WTC11 (cell line): ENCODE data around the gene C13orf46.

Experiments used
- IRF1 ChIP-seq: sonication (generic); formaldehyde crosslinking; IDR thresholded peaks from 2 replicates; pipeline ENCODE4 v1.8.0; 2023; ENCODE audit warnings: missing genetic modification reagents
- IRF2 ChIP-seq: sonication (generic); formaldehyde crosslinking; IDR thresholded peaks from 2 replicates; pipeline ENCODE4 v1.8.0; 2022; ENCODE audit warnings: low read depth, missing genetic modification reagents, borderline replicate concordance
- NFYB ChIP-seq: sonication (generic); formaldehyde crosslinking; conservative IDR thresholded peaks from 2 replicates; pipeline ENCODE4 v1.8.0; 2022; ENCODE audit warnings: low read depth, missing genetic modification reagents
- NR1H2 ChIP-seq: sonication (generic); formaldehyde crosslinking; IDR thresholded peaks from 2 replicates; pipeline ENCODE4 v1.9.0; 2021; ENCODE audit warnings: mild to moderate bottlenecking, moderate library complexity, missing genetic modification reagents
- TF ChIP-seq, protein P1 (sequence below): sonication (generic); formaldehyde crosslinking; IDR thresholded peaks from 2 replicates; pipeline ENCODE4 v1.8.0; 2022; ENCODE audit warnings: mild to moderate bottlenecking, missing genetic modification reagents
- TF ChIP-seq, protein P2 (sequence below): sonication (generic); formaldehyde crosslinking; IDR thresholded peaks from 2 replicates; pipeline ENCODE4 v1.8.0; 2022; ENCODE audit warnings: mild to moderate bottlenecking, missing genetic modification reagents
- TF ChIP-seq, protein P3 (sequence below): fragments of 200-600 bp; IDR thresholded peaks from 2 replicates; pipeline ENCODE4 v1.8.0; 2022; ENCODE audit warnings: antibody characterized with exemption
- TF ChIP-seq, protein P4 (sequence below): sonication (generic); formaldehyde crosslinking; IDR thresholded peaks from 2 replicates; pipeline ENCODE4 v1.8.0; 2023; ENCODE audit warnings: mild to moderate bottlenecking, missing genetic modification reagents

DNA sequence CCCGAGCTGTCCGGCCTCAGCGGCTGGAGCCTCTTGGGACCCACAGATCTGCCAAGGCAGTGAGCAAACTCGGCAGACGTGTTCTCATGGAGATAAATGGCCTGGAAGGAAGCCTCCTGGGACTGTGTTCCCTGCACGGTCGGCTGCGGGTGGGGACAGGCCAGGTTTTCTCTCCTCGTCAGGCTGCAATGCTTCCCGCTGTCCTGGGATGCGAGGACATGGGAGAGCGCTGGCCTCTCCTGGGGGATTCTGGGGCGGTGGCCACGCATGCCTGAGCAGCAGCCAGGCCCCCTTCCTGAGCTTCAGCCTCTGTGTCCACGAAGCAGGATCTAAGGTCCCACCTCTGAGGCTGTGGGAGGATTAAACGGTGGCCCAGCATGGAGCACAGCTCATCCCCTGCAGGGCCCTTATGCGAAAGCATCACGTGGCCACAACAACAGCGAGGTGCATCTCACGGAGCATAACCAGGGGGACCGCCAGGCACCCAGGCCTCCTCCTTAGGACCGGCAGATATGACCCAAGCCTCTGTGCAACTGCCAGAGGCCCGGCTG lies 21.2 kb upstream of the C13orf46 start:
- TF ChIP-seq, protein P1, sequence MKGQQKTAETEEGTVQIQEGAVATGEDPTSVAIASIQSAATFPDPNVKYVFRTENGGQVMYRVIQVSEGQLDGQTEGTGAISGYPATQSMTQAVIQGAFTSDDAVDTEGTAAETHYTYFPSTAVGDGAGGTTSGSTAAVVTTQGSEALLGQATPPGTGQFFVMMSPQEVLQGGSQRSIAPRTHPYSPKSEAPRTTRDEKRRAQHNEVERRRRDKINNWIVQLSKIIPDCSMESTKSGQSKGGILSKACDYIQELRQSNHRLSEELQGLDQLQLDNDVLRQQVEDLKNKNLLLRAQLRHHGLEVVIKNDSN (CRISPR knock-in tag): no peak
- TF ChIP-seq, protein P2, sequence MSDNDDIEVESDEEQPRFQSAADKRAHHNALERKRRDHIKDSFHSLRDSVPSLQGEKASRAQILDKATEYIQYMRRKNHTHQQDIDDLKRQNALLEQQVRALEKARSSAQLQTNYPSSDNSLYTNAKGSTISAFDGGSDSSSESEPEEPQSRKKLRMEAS (CRISPR knock-in tag): no peak
- TF ChIP-seq IRF2: no peak
- TF ChIP-seq, protein P3, sequence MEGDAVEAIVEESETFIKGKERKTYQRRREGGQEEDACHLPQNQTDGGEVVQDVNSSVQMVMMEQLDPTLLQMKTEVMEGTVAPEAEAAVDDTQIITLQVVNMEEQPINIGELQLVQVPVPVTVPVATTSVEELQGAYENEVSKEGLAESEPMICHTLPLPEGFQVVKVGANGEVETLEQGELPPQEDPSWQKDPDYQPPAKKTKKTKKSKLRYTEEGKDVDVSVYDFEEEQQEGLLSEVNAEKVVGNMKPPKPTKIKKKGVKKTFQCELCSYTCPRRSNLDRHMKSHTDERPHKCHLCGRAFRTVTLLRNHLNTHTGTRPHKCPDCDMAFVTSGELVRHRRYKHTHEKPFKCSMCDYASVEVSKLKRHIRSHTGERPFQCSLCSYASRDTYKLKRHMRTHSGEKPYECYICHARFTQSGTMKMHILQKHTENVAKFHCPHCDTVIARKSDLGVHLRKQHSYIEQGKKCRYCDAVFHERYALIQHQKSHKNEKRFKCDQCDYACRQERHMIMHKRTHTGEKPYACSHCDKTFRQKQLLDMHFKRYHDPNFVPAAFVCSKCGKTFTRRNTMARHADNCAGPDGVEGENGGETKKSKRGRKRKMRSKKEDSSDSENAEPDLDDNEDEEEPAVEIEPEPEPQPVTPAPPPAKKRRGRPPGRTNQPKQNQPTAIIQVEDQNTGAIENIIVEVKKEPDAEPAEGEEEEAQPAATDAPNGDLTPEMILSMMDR: no peak
- TF ChIP-seq, protein P4, sequence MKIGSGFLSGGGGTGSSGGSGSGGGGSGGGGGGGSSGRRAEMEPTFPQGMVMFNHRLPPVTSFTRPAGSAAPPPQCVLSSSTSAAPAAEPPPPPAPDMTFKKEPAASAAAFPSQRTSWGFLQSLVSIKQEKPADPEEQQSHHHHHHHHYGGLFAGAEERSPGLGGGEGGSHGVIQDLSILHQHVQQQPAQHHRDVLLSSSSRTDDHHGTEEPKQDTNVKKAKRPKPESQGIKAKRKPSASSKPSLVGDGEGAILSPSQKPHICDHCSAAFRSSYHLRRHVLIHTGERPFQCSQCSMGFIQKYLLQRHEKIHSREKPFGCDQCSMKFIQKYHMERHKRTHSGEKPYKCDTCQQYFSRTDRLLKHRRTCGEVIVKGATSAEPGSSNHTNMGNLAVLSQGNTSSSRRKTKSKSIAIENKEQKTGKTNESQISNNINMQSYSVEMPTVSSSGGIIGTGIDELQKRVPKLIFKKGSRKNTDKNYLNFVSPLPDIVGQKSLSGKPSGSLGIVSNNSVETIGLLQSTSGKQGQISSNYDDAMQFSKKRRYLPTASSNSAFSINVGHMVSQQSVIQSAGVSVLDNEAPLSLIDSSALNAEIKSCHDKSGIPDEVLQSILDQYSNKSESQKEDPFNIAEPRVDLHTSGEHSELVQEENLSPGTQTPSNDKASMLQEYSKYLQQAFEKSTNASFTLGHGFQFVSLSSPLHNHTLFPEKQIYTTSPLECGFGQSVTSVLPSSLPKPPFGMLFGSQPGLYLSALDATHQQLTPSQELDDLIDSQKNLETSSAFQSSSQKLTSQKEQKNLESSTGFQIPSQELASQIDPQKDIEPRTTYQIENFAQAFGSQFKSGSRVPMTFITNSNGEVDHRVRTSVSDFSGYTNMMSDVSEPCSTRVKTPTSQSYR (CRISPR knock-in tag): no peak
- no peak for TF ChIP-seq NR1H2 (CRISPR knock-in tag)
- TF ChIP-seq IRF1: no peak
- no peak for TF ChIP-seq NFYB (CRISPR knock-in tag)
